Islet precursor cell (in vitro differentiated cells): ENCODE results near the gene ISL2.

Experiments
- DNase-seq: peaks from one replicate; pipeline ENCODE4 v3.0.0-alpha.2; 2018

Gene ISL2

GRCh38 chr15:76380249-76380648 lies 43.7 kb downstream of the ISL2 start:
- DNase-seq, result no peak

- no peak for DNase-seq
Observed at GRCh38 chr15:76381366-76381765, 44.8 kb downstream of the ISL2 start.

- DNase-seq, result no peak
Observed at GRCh38 chr15:76382987-76383728, 46.6 kb downstream of the ISL2 start.

- no peak for DNase-seq
Observed at GRCh38 chr15:76384409-76384808, 47.8 kb downstream of the ISL2 start.

GRCh38 chr15:76386178-76386577 lies 49.6 kb downstream of the ISL2 start:
- no peak for DNase-seq

- DNase-seq, result no peak
Observed at GRCh38 chr15:76386926-76387325, 50.4 kb downstream of the ISL2 start.

- no peak for DNase-seq
Observed at GRCh38 chr15:76390571-76390970, 54.0 kb downstream of the ISL2 start.

GRCh38 chr15:76391309-76391708 lies 54.7 kb downstream of the ISL2 start:
- DNase-seq, result no peak

GRCh38 chr15:76391847-76392246 lies 55.3 kb downstream of the ISL2 start:
- DNase-seq, result no peak
